KOPT-K1 (cell line): Measurements from ENCODE around the gene NHEJ1.
"Not testable (repeated sequence)": the region's sequence is repeated elsewhere in the genome, so short reads cannot be mapped to it uniquely, and the experiment has no call there.

ENCODE experiments used
- H3K27ac ChIP-seq: fragments of 200-600 bp; sonication (generic); 2 replicates; pipeline ENCODE4 v1.5.1; 2016; ENCODE audit warnings: antibody characterized with exemption, mild to moderate bottlenecking, low read depth, low read length; ENCODE audit not compliant: poor library complexity, severe bottlenecking
- H3K36me3 ChIP-seq: fragments of 200-600 bp; sonication (generic); 2 replicates; pipeline ENCODE4 v1.5.1; 2017; ENCODE audit warnings: antibody characterized with exemption, mild to moderate bottlenecking, low read length, moderate library complexity; ENCODE audit not compliant: insufficient read depth
- H3K9me3 ChIP-seq: fragments of 200-600 bp; sonication (generic); 2 replicates; pipeline ENCODE4 v1.5.1; 2017; ENCODE audit warnings: antibody characterized with exemption, low read length, mild to moderate bottlenecking; ENCODE audit not compliant: insufficient read depth, poor library complexity, severe bottlenecking

Gene NHEJ1, protein sequence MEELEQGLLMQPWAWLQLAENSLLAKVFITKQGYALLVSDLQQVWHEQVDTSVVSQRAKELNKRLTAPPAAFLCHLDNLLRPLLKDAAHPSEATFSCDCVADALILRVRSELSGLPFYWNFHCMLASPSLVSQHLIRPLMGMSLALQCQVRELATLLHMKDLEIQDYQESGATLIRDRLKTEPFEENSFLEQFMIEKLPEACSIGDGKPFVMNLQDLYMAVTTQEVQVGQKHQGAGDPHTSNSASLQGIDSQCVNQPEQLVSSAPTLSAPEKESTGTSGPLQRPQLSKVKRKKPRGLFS

DNA sequence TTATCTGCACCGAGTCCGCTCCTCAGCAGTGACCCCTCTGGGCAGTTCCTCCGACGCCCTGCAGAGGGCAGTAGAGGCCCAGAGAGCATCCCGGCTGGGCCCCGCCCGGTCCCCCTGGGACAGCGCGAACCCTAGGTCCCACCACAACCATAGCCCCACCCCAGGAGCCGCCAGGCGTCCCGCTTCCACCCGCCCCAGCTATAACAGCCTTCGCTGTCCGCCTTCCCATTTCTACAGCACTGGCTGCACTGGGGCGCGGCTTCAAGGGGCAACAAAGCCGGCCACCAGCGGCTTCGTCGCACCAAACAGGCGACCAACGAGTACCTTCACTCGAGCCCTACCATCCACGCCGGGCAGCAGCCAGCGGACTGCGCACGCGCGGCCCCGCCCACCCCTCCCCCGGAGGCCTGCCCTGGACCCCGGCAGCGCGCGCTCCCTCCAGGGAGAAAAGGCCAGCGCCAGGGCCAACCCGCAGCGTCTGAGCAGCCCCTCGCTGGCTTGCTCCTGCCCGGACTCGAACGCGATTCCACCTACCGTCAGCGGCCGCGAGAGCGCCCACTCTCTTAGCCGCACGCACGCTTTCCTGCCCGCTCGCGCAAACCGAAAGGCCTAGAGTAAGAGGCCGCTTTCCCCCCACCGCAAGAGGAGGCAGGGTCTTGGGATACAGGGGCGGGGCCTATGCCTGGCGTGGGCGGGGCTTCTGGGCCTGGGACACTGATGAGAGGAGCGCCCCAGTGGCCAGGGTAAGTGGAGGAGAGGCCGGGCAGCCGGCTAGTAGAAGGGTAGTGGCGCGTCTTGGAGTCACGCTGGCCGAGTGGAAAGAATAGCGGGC, at the start of gene NHEJ1:
Gene NHEJ1, minus strand, starts transcription at position 630 of the 832 bp plus-strand sequence. CDS start 2,453 bp downstream, outside the sequence.
- H3K36me3 ChIP-seq, result peaks cover 21% of the 10 kb centered on the region
- peak within 1 kb of the TSS; percentile 84 for H3K27ac ChIP-seq
- H3K9me3 ChIP-seq, result no peaks in the 10 kb centered on the region

DNA sequence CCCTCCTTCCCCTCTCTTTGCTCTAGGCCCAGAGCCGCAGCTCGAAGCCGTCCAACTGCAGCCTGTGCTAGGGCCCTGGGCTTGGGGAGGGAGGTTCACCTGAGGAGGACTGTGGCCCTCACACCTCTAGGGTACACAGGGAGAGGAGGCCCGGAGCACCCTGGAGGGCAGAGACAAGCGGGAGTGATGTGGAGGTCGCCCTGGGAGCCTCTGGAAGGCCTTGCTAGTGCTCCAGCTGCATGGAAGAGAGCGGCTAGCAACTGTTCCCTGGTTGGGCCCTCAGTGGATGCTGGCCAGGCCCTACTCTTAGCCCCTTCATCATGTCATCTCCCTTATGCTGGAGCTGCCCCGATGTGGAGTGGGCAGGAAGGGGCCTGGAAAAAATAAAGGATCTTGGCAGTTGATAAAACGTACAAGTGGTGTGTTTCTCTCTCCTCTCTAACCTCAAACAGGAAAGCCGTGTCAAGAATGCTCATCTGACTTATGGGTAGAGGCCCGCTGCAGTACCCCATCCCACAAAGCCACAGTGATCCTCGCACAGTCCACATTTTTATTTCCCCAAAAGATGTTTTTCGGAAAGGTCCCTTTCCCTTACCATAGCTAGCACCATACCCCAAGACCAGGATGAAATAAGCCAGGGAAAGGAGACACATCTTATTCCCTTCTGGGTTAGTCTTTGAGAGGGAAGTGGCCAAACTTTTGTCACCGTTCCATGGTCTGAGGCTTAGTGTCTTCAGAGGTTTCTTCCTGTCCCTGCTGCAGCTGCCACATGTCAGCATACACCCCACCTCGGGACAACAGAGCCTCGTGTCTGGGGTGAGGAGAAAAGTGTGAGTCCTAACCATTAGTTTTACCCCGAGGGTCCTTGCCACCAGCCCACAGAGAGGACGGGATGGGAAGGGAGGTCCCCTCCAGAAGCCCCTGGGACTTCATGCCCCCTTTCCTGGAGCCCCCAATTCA, 48.9 kb upstream of the NHEJ1 start:
- Histone ChIP-seq H3K27ac (peak overlapping the region; percentile 84), H3K36me3 (peaks cover 48% of the 10 kb centered on the region; the same call in 1 of the 2 replicates), H3K9me3 (no peaks in the 10 kb centered on the region)

DNA sequence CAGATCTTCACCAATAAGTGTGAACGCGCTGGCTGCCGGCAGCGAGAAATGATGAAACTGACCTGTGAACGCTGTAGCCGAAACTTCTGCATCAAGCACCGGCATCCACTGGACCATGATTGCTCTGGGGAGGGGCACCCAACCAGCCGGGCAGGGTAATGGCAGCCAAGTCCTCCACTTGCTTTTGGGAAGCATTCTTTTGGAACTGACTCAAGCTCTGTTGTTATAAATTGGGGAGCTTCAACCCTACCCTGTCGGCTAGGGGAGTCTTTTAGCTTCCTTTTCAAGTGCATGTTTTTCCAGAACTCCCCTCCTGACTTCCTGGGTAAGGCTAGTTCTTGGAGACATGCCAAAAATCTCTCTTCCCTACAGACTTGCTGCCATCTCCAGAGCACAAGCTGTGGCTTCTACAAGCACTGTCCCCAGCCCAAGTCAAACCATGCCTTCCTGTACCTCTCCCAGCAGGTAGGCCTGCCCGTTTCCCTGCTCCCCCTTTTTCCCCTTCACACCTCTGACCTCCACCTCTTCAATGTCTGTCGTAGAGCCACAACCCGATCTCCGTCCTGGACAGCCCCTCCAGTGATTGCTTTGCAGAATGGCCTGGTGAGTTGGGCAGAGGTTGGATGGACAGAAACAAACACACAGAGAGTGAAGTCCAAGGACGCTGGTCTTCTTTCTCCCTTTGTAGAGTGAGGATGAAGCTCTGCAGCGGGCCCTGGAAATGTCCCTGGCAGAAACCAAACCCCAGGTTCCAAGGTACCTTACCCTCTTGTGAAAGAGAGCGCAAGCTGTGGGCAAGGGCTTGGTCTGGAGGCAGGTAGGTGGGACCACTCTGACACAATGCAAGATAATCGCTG, 47.5 kb upstream of the NHEJ1 start:
- Histone ChIP-seq H3K27ac (peak overlapping the region; percentile 84), H3K36me3 (peaks cover 36% of the 10 kb centered on the region; the same call in 1 of the 2 replicates), H3K9me3 (no peaks in the 10 kb centered on the region)

DNA sequence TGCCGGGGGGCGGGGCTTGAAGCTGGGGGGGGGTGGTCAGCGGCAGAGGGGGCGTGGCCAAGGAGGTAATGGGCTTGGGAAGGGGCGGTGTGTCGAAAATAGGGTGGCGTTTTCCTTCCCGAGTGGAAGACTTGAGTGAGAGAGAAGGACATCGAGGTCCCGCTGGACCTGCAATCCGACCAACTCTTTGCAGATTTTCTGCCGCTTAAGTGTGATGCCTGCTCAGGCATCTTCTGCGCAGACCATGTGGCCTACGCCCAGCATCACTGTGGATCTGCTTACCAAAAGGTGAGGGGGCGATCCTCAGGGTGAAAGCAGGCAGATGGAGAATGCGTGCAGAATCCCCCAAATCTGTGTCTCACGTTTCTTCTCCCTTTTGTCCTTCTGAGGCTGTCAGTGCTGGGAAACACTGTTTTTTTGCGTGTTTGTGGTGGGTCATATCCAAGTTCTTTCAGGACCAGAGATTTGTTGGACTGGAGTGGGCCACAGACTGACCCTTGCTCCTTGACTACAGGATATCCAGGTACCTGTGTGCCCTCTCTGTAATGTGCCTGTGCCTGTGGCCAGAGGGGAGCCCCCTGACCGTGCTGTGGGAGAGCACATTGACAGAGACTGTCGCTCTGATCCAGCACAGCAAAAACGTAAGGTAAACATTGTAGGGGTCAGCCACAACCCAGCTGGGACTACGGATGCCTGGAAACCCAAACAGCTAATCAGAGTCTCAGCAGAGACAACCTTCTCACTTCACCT, 46.7 kb upstream of the NHEJ1 start:
- Histone ChIP-seq H3K27ac (peak overlapping the region; percentile 84), H3K9me3 (no peaks in the 10 kb centered on the region), H3K36me3 (peaks cover 29% of the 10 kb centered on the region; the same call in 1 of the 2 replicates)

DNA sequence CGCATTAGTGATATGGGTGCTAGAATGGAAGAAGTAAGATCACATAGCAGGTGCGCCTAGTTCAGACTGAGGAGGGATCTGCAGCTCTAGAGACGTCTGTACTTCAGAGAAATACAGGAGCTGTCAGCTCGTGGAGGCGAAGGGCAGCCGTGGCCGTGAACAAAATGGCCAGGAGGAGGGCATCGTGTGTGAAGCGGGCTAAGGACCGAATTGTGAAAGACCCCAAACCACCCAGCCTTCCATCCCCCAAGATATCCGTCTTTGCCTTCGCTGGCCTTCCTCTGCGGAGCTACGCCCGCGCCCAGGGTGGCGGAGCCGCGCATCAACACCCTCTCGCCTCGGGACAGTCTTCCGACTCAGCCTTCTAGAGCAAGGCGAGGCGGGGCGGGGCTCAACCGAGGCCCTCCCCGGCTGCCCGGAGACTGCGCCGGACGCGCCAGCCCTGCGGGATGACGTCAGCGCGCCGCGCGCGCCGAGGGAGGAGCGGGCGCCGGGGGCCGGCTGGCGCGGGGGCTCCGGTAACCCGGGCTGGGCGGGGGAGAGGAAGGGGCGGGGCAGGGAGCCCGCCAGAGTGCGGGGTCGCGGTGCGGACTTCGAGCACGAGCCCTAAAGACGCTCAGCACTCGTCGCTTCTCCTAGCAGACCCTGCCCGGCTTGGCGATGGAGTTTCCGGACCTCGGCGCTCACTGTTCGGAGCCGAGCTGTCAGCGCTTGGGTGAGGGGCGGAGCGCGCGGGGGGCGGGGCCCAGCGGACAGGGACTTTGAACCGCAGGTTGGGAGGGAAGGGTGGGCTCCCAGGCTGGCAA, 45.9 kb upstream of the NHEJ1 start, which contains the start of gene ZFAND2B:
Gene ZFAND2B, plus strand, starts transcription at position 455 of the 806 bp plus-strand sequence. Its CDS starts 206 bp downstream, at position 661.
- Histone ChIP-seq H3K36me3 (peaks cover 25% of the 10 kb centered on the region; the same call in 1 of the 2 replicates), H3K27ac (peak within 1 kb of the TSS; percentile 84), H3K9me3 (no peaks in the 10 kb centered on the region)

DNA sequence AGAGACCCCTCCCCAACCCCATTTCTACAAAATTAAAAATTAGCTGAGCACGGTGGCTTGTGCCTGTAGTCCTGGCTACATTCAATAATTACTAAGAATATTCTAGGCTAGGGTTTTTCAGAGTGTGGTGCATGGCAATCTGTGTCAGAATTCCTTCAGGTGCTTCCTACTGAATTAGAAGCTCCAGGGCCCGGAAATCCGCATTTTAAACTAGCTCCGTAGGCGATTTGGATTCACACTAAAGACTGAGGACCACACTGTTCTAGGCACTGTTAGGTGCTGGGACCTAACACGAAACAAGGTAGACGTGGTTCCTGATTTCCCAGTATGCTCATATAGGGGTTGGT, 45.3 kb upstream of the NHEJ1 start:
- H3K9me3 ChIP-seq, result no peaks in the 10 kb centered on the region
- H3K36me3 ChIP-seq, result peaks cover 25% of the 10 kb centered on the region; the same call in 1 of the 2 replicates
- peak overlapping the region; percentile 84 for H3K27ac ChIP-seq

DNA sequence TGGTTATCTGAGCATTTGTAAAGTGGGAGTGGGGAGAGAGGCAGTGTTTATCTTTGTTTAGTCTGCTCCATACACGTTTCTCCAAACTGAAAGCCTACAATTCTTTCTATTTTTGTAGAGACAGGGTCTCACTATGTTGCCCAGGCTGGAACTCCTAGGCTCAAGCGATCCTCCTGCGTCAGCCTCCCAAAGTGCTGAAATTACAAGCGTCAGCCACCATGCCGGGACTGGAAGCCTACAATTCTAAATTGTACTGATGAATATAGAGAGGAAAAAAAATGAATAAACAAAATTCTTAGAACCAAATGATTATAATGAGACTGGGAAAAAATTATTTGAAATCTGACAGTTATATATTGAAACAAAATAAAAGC, 44.5 kb upstream of the NHEJ1 start:
- peaks cover 21% of the 10 kb centered on the region; the same call in 1 of the 2 replicates for H3K36me3 ChIP-seq
- no peaks in the 10 kb centered on the region for H3K9me3 ChIP-seq
- H3K27ac ChIP-seq, result no peak overlapping the region

DNA sequence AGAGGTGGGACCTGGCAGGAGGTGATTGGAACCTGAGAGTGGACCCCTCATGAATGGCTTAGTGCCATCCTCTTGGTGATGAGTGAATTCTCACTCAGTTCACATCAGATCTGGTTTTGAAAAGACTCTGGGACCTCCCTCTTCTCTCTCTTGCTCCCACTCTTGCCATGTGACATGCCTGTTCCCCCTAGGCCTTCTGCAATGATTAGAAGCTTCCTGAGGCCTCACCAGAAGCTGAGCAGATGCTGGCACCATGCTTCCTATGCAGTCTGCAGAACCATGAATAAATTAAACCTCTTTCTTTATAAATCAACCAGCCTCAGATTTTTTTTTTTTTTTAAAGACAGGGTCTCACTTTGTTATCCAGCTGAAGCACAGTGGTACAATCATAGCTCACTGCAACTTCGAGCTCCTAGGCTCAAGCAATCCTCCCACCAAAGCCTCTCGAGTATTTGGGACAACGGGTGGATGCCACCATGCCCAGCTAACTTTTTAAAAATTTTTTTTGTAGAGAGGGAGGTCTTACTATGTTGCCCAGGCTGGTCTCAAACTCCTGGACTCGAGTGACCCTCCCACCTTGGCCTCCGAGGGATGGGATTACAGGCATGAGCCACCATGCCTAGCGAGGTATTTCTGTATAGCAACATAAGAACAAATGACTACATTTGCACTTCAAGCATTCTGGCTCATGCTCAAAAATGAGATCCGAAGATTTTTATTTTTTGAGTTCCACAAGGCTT, 44.0 kb upstream of the NHEJ1 start:
- peaks cover 16% of the 10 kb centered on the region; the same call in 1 of the 2 replicates for H3K36me3 ChIP-seq
- H3K9me3 ChIP-seq, result no peaks in the 10 kb centered on the region
- H3K27ac ChIP-seq, result no peak overlapping the region

DNA sequence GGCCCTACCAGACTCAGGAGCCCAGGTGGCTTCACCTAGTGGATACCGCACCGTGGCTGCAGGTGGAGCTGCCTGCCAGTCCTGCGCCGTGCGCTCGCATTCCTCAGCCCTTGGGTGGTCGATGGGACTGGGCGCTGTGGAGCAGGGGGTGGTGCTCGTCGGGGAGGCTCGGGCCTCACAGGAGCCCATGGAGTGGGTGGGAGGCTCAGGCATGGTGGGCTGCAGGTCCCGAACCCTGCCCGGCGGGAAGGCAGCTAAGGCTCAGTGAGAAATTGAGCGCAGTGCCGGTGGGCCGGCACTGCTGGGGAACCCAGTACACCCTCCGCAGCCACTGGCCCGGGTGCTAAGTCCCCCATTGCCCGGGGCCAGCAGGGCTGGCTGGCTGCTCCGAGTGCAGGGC, 40.7 kb upstream of the NHEJ1 start:
- H3K27ac ChIP-seq, result not testable (repeated sequence)

DNA sequence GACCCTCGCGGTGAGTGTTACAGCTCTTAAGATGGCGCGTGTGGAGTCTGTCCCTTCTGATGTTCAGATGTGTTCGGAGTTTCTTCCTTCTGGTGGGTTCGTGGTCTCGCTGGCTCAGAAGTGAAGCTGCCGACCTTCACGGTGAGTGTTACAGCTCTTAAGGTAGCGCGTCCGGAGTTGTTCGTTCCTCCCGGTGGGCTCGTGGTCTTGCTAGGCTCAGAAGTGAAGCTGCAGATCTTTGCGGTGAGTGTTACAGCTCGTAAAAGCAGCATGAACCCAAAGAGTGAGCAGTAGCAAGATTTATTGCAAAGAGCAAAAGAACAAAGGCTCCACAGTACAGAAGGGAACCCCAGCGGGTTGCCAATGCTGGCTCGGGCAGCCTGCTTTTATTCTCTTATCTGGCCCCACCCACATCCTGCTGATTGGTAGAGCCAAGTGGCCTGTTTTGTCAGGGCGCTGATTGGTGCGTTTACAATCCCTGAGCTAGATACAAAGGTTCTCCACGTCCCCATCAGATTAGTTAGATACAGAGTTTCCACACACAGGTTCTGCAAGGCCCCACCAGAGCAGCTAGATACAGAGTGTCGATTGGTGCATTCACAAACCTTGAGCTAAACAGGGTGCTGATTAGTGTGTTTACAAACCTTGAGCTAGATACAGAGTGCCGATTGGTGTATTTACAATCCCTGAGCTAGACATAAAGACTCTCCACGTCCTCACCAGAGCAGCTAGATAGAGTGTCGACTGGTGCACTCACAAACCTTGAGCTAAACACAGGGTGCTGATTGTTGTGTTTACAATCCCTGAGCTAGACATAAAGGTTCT, 40.1 kb upstream of the NHEJ1 start:
- H3K27ac ChIP-seq, H3K36me3 ChIP-seq: not testable (repeated sequence)

More for the DNA sequence above, 40.7 kb upstream of the NHEJ1 start:
- not testable (repeated sequence) for H3K9me3 ChIP-seq, H3K36me3 ChIP-seq

DNA sequence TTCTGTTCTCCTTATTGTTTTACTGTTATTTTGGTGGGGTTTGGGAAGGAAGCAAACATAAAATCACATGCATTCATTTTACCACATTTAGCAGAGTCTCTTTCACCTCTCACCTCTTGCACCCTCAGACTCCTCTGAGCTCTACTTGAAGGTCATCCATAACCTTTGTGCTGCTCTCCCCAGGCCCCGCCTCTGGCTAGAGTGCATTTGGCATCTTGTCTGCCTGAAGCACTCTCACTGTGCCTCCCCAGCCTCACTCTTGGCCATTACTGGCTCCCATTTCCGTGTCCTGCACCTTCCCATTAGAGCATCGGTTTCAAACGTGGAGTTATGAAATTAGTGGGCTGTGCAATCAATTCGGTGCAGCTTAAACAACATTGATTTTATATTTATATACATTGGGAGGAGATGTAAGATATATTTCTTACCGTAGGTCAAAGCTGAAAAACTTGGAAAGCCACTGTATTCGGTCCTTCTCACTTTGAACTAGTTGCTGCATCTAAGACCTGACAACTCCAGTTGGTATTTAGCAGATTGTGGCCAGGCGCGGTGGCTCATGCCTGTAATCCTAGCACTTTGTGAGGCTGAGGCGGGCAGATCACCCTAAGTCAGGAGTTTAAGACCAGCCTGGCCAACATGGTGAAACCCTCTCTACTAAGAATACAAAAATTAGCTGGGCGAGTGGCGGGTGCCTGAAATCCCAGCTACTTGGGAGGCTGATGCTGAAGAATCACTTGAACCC, 39.0 kb upstream of the NHEJ1 start:
- H3K27ac ChIP-seq, result no peak overlapping the region
- no peaks in the 10 kb centered on the region for H3K9me3 ChIP-seq
- H3K36me3 ChIP-seq, result no peaks in the 10 kb centered on the region

More for the DNA sequence above, 40.1 kb upstream of the NHEJ1 start:
- not testable (repeated sequence) for H3K9me3 ChIP-seq
